Stimulated activated CD4-positive, alpha-beta T cell treated with anti-CD3 and anti-CD28 coated beads, Interleukin-1b, Interleukin-23, amount 100 ng/mL, for 1 hour (primary cell): ENCODE results near the gene PSMD1.
"Not testable (repeated sequence)": the region's sequence is repeated elsewhere in the genome, so short reads cannot be mapped to it uniquely, and the experiment has no call there.

Experiments used
- DNase-seq, 2 donors: peaks; one replicate each; pipeline ENCODE4 v3.0.0-alpha.2; 2020; ENCODE audit warnings: low read depth in 2 of 2

PSMD1 gene

DNA sequence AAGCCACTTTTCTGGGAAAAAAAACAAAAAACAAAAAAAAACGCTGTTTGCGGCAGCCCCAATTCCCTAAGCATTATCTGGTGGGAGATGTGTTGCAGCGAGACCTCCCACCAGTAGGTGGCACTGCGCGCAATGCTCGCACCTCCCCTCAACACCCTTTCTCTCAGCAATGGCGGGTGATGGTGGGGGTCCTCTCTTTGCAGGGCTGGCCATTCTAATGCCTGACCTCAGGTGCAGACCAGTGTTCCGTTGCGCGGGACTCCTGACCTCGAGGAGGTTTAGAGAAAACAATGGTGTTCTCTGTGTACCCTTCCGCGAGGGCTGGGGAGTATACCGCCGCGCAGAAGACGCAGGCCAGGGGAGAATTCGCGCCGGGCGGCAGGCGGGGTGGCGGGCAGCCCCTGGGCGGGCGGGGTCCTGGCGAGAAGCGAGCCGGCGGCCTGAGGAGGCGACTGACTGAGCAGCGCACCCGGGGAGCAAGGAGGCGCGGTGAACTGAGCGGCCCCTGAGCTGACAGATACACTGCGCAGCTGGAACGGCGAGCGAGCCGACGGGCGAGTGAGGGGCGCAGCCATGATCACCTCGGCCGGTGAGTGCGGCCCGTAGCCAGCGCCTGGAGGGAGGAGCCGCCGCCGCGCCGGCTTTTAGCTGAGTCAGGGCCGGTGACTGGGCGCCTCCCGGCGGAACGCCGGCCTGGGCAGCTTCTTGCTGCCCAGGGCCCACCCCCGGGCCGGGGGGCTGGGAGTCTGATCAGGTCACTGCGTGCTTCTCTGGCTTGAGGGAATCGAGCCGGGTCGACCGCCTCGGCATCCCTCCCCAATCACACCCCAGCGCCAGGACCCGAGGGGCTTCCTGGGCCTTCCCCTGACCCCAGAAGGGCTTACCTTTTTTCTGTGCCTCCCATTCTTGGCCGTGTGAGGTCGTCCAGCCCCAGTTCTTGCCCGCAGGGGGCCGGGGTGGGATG, at the start of gene PSMD1:
Gene PSMD1, plus strand, starts transcription at position 415 of the 964 bp plus-strand sequence. Its CDS starts 159 bp downstream, at position 574.
- DNase-seq, result peak; percentile 90 to 93

DNA sequence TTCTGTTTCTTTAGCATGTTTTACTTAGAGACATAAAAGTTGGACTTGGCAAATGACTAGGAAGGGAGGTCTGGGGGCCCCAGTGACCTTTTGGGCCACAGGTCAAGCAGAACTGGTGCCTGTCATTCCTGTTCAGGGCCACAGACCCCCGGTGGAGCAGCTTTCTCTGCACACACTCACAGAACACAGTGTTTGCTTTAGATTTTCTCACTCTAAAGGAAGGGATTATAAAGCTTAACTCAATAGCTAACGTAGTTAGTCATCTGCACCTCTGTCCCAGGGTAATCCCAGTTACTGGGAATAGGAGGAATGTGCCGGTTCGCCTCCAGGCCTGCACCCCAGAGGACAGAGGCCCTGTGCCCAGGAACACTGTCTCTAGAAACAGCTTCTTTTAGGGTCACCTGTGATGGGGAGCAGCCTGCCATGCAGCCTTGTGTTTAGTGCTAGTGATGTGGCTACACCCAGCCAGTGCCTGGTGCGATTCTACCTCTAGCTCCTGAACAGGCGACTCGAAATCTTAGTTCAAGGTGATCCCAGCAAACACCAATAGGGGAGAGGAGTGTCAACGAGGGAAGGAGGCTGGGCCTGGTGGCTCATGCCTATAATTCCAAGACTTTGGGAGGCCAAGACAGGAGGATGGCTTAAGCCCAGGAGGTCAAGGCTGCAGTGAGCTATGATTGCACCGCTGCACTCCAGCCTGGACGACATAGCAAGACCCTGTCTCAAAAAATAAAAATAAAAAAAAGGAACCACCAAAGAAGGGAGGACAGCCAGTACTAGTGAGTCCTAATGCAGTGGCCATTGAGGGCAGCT, 49.2 kb upstream of the PSMD1 start:
- no peak for DNase-seq

GRCh38 chr2:231008131-231008530, 48.5 kb upstream of the PSMD1 start:
- no peak for DNase-seq

- no peak for DNase-seq
Observed at GRCh38 chr2:231009236-231009919, 47.3 kb upstream of the PSMD1 start.

- DNase-seq, result no peak
Observed at GRCh38 chr2:231010201-231010730, 46.4 kb upstream of the PSMD1 start.

DNA sequence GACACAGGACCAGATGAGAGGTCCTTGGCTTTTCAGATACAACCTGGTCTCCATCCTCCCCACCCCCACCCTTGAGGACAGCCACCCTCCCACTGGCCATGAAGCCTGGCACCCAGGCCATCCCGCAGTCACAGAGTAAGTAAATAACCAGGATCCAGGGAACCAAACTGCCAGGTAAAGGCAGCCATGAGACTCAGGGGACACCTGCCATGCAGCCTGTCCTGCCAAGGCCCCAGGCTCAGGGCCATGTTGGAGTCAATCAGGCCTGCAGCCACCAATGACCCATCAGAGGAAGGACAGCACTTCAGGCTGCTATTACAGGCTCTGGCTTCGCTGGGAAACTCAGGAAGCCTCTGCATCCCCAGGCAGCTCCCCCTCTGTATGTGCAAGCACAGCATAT, 45.1 kb upstream of the PSMD1 start:
- DNase-seq, result no peak

DNA sequence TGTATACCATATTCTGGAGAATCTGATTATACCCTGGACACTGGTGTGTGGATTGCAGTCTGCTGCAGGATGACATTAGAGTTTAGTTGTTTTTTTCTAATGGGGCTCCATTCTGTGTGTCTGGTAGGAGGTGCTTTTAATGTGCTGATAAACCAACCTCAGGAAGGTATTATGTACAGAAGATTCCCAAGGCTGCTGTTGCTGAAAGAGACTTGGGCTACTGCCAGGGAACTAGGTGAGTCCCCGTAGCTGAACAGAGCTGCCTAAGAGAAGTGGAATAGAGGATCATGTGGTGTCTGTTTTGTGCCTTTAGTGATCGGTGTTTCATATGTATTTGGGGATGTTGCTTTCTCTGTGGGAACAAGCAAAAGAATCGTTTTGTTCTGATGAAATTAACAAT, 44.2 kb upstream of the PSMD1 start:
- no peak for DNase-seq

DNA sequence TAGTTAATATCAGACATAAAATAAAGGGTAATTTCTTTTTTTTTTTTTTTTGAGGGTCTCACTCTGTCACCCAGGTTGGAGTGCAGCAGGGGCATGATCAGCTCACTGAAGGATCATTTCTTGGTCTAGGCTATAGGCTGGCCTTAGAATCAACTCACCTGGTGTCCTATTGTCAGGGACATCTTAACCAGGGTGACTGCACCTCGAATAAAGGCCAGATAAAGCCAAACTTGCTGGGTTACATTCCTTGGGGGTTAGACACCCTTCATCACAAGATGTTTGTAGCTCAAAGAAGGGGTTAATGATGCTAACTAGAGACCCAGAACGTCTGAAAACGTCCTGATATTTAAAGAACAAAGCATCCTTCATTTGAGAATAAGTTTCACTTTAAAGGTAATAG, 42.8 kb upstream of the PSMD1 start:
- DNase-seq, result no peak

DNA sequence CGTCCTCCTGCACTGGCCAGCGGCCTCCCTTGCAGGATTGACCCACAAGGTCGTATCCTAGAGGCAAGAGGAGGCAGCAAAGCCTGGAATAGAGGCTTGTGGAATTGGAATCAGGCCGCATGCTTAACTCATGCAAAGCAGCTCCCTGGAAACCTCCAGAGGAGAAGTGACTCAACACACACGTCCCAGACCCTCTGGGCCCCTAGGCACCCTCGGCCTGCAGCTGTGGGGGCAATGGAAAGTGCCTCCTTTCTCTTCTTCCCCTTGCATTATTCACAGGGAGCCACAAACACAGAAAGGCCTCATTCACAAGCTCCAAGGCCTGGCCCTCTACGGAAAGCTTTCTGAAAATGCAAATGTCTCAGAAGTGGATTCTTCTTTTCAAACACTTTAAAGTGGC, 41.2 kb upstream of the PSMD1 start:
- no peak for DNase-seq

- no peak for DNase-seq
Observed at GRCh38 chr2:231015926-231016325, 40.7 kb upstream of the PSMD1 start.

DNA sequence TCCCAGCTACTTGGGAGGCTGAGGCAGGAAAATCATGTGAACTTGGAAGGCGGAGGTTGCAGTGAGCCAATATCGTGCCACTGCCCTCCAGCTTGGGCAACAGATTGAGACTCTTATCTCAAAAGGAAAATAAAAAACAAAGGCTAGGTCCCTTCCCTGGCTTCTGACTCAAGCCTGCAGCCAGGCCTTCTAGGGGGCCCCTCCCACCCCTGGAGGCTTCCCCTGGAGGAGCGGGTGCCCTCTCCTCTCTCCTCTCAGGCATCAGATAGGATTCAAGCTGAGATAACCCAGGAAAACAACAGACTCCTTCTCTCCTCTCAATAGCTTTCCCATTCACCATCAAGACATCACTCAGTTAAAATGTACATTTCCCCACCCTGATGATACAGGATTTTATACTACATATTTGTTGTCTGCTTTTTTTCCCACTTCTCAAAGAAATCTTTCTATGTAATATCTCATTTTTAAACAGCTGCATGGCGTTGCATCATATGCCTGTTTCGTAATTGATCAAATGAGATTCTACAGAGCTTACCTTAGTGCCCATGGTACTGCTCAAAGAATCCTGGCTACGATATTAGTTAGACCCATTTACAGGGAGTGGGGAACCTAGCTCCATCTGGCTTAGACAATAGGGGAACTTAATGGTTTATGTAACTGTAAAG, 40.0 kb upstream of the PSMD1 start:
- DNase-seq, result no peak

DNA sequence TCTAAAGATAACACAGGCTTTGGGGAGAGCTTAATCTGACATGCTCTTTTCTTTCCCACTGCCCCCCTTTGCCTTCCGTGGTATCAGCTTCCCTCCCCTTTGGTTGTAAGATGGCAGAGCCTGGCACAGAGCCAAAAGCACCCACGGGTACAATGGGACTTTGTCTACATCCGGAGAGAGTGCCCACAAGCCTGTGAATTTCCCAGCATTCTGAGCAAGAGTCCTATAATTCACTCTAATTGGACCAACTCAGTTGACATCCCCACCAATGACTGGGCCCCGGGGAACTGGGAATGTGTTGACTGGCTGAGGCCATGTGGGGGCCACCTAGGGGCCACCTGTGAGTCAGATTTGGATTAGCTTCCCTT, 39.5 kb upstream of the PSMD1 start:
- no peak for DNase-seq

GRCh38 chr2:231018184-231018583, 38.5 kb upstream of the PSMD1 start:
- DNase-seq, result no peak

- not testable (repeated sequence) for DNase-seq
Observed at GRCh38 chr2:231025059-231025458, 31.6 kb upstream of the PSMD1 start.

- DNase-seq, result no peak
Observed at GRCh38 chr2:231028889-231029288, 27.8 kb upstream of the PSMD1 start.

DNA sequence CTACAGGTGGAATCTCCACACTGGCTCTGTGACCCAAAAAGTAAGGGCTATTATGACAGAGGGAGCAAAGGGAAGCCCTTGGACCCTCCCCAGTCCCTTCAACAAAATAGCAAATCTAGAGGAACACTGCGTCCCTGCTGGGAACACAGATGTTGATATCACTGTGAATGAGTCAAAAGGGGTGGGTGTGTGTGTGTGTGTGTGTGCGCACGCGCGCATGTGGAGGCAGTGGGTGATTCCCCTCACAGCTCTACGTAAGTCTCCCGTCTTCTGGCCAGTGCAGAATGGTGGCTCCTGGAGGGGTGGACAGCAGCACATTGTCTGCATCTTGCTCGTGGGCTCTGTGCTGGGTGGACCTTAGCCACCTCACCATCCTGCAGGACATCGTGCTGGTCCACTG, 27.1 kb upstream of the PSMD1 start:
- DNase-seq, result no peak

GRCh38 chr2:231030725-231031124, 25.9 kb upstream of the PSMD1 start:
- DNase-seq, result no peak

DNA sequence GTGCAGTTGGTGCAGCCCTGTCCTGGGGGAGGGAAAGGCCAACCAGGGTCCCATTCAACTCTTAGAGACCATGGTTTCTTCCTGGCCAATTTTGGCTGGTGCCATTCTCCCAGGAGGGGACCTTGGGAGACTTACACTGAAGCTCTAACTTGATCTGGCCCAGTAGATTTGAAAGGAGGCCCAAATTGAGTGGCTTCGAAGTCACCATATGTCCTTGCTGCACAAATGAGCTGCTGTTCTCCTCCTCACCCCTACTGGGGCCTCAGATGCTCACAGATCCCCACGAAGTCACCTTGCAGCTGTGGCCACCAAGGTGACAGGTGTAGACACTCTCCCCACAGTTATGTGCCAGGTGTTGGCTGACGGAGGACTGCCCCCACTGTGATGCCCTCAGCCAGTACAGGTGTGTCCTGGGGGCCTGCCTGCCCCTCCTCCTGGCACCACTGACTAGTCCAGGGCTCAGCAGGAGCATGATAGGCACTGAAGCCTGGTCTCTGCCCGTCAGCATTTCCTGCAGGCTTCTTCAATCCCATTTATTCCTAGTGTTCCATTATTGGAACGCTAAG, 24.0 kb upstream of the PSMD1 start:
- DNase-seq, result no peak

DNA sequence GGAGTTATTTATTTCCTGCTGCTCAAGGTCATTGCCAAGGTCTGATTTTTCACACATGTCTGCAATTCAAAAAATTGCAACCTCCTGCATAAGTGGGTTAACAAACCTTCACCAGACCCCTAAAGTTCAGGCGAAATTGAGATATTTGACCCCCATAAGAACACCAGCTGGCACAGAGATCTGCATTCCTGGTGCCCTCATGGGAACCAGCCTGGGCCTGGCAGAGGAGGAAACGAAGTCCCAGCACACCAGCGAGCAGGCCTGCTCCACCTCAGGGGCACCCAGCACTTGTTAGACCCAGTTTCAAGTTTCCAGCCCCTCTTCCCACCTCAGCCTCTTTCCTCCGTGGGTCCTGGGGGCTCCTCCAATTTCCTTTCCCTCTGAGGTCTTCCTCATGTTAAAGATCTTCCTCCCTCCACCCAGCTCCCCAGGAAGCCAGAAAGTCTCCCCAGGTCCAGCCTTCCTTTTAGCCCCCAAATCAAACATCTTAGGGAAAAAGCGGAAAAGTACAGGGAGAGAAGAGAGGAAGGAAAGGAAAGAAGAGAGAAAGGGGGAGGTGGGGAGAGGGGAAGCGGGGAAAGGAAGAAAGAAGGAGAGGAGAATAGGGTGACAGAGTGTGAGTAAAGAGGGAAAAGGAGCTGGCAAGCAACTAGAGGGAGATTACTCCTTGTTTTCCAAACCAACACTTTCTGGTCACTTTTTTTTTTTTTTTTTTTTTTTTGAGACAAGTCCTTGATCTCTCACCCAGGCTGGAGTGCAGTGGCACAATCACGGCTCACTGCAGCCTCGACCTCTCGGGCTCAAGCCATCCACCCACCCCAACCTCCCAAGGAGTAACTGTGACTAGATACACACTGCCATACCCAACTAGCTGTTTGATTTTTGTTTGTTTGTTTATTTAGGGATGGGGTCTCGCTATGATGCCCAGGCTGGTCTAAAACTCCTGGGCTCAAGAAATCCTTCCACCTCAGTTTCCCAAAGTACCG, 23.2 kb upstream of the PSMD1 start:
- DNase-seq, result no peak
